ENCODE results near the gene MAP4K5.

GRCh38 chr14:50531595-50532501 lies 521 bp downstream of the MAP4K5 start:
- TF ChIP-seq, protein P1, sequence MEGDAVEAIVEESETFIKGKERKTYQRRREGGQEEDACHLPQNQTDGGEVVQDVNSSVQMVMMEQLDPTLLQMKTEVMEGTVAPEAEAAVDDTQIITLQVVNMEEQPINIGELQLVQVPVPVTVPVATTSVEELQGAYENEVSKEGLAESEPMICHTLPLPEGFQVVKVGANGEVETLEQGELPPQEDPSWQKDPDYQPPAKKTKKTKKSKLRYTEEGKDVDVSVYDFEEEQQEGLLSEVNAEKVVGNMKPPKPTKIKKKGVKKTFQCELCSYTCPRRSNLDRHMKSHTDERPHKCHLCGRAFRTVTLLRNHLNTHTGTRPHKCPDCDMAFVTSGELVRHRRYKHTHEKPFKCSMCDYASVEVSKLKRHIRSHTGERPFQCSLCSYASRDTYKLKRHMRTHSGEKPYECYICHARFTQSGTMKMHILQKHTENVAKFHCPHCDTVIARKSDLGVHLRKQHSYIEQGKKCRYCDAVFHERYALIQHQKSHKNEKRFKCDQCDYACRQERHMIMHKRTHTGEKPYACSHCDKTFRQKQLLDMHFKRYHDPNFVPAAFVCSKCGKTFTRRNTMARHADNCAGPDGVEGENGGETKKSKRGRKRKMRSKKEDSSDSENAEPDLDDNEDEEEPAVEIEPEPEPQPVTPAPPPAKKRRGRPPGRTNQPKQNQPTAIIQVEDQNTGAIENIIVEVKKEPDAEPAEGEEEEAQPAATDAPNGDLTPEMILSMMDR (IDR thresholded peaks at IDR 0.05; ENCODE audit: low read length): no peak
- no peak for TF ChIP-seq EZH2 (optimal IDR thresholded peaks at IDR 0.05; ENCODE audit: low read depth, low read length)
